ENCODE measurements around the gene RNF186.

GRCh38 chr1:19837866-19838265 is 22.8 kb upstream of the RNF186 start:
- no peak for TF ChIP-seq CTCF (IDR thresholded peaks at IDR 0.05)
- TF ChIP-seq EP300 (IDR thresholded peaks at IDR 0.05; ENCODE audit: low read depth) = no peak

Measured in transverse colon (tissue), 3 donors.